CD4-positive, alpha-beta T cell treated with Interleukin-15 for 4 hours (primary cell): ENCODE data around the gene ZW10.

ENCODE experiments used
- DNase-seq: peaks from one replicate; pipeline ENCODE4 v3.0.0-alpha.2; 2020; ENCODE audit warnings: low spot score

ZW10 gene

GRCh38 chr11:113697756-113698407 is 75.6 kb downstream of the ZW10 start:
- DNase-seq = no peak

GRCh38 chr11:113697111-113697510 is 76.4 kb downstream of the ZW10 start:
- DNase-seq = no peak

DNA sequence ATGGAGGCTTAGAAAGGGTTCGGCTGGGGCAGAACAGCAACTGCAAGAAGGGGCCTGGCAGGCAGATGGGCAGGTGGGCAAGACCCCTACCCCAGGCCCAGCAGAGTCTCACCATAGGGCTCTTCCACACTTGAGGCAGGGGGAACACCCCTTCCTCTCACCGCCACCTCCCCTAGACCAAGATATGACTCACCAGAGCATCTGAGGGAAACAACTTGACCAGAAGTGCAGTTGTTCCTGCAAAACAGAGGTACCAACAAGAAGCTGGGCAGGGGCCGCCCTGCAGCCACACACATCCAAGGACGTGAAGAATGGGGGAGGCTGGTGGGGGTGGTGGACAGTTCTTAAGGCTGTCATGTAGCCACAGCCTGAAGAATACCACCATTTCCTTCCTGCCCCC is 78.3 kb downstream of the ZW10 start:
- DNase-seq = no peak

GRCh38 chr11:113694390-113694789 is 79.1 kb downstream of the ZW10 start:
- no peak for DNase-seq

GRCh38 chr11:113693030-113693429 is 80.5 kb downstream of the ZW10 start:
- DNase-seq = no peak

DNA sequence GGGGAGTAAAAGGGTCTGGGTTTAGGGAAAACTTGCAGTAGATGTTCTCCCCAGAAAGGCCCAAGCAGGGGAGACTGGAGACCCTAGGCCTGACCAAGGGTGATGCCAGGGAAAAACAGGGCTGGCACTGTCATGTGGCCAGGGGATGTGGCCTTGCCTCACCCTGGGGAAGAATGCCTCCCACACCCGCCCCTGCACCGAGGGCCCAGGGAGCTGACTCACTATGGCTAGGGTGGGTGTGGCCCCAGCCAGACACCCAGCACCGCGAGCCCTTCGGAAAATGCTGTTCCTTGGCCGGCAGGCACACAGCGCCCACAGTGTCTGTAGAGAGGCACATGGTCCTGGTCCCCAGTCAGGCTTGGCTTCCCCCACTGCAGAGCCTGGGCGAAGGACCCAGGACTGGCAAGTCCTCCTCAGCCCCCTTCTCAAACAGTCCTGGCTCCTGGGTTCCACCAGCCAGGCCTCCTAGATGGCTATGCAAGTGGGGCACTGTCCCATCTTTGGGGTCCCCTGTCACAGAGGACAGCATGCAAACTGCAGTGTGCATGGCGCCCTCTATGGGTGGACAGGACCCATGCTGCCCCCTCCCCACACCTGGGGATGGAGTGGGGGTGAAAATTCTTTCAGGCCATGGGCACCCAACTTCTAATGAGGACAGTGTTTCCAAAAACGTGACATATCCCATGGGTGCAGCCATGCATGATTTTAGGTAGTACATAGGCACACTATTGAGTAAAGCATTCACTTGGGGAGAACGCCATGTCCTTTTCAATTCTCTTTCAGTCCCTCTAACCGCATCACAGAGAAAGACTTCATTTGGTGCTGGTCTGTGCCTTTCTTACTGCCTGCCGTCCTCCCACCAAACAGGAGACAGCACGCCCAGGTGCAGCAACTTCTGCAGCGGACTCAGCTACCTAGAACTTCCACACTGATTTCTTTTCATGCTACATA is 82.6 kb downstream of the ZW10 start:
- no peak for DNase-seq

GRCh38 chr11:113689768-113690618 is 83.5 kb downstream of the ZW10 start:
- DNase-seq = no peak

DNA sequence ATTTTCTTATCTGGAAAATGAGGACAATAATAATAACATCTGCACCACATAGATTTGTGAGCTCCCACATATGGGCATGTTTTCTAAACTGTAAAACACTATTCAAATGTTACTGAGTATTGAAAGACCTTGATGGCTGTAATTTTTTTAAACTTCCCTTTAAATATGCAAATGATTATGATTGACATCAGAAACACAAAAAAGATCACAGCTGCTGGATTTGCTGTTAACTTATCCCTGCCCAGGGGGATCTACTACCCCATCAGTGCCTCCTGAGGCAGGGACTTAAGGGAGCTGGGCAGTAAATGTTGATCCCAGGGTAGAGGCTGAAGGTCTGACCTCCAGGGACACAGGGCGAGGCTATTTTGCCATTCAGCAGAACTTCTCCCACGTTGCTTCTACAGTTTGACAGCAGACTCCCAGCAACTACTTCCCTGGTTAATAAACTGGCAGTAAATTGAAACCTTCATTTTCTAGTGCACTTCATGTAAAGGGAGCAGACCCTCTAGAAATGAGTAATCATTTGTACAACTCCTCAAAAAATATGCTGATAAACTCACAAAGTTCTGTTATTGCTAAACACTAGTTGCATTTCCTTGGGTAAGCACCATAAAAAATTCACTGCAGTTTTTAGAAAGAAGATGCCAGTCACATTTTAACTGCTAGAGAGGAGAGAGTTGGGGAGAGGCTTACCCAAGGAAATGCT is 87.7 kb downstream of the ZW10 start:
- DNase-seq = no peak

DNA sequence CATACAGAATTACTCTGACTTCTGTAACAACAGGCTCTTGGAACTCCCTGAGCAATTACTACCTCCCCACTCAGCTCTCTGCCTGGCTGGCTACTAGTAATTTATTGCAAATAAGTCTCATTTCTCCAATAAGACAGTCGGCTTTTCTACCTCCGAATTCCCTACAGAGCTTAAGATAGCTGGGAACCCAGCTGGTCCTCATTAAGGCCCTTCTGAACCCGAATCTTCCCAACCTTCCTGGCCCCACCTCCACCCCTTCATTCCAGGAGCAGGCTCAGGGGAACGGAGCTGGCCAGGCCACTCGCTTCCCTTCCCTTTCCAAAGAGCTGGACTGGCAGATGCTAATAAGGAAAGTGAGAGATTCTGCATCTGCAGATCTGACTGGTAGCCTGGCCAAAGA is 89.0 kb downstream of the ZW10 start:
- no peak for DNase-seq

- DNase-seq = no peak
These were observed 89.9 kb downstream of the ZW10 start for GRCh38 chr11:113683481-113684046.
